Neural cell (in vitro differentiated cells): Measurements from ENCODE around the gene SH3RF3. TPM values are rescaled to one million over a fixed set of nuclear protein-coding genes. Genes with fewer than 3 reads are reported as not detected.

ENCODE experiments used
- H2AFZ ChIP-seq: fragments of 200-600, 300-800 bp; sonication (generic), shearing (Covaris generic); 2 replicates; pipeline ENCODE4 v1.6.0; 2014; ENCODE audit warnings: low read depth, mild to moderate bottlenecking, antibody characterized with exemption, low read length, moderate library complexity
- H3F3A ChIP-seq: fragments of 200-600 bp; shearing (Covaris generic); 2 replicates; pipeline ENCODE4 v1.6.1; 2016; ENCODE audit warnings: mild to moderate bottlenecking, moderate library complexity, mixed read lengths, antibody characterized with exemption, low read length; ENCODE audit not compliant: insufficient read depth, poor library complexity, severe bottlenecking
- H3K27ac ChIP-seq: fragments of 200-600, 300-800 bp; sonication (generic), shearing (Covaris generic); 2 replicates; pipeline ENCODE4 v1.5.1; 2014; ENCODE audit warnings: mild to moderate bottlenecking, low read length, moderate library complexity
- H3K27me3 ChIP-seq: fragments of 300-800, 200-600 bp; sonication (generic), shearing (Covaris generic); 2 replicates; pipeline ENCODE4 v1.6.0; 2014; ENCODE audit warnings: mild to moderate bottlenecking, low read depth, low read length, moderate library complexity; ENCODE audit not compliant: insufficient read depth
- H3K36me3 ChIP-seq: fragments of 300-800, 200-600 bp; sonication (generic), shearing (Covaris generic); 2 replicates; pipeline ENCODE4 v1.5.1; 2014; ENCODE audit warnings: mild to moderate bottlenecking, antibody characterized with exemption, low read length, moderate library complexity; ENCODE audit not compliant: insufficient read depth
- H3K4me2 ChIP-seq: fragments of 300-800, 200-600 bp; sonication (generic), shearing (Covaris generic); 2 replicates; pipeline ENCODE4 v1.6.0; 2014; ENCODE audit warnings: mild to moderate bottlenecking, low read length
- H3K4me3 ChIP-seq: fragments of 300-800, 200-600 bp; sonication (generic), shearing (Covaris generic); 2 replicates; pipeline ENCODE4 v1.5.1; 2014; ENCODE audit warnings: mild to moderate bottlenecking, low read length, moderate library complexity
- H3K79me2 ChIP-seq: fragments of 200-600 bp; shearing (Covaris generic); replicated peaks from 2 replicates; pipeline ENCODE4 v1.6.0; 2014; ENCODE audit warnings: mild to moderate bottlenecking, low read length, moderate library complexity; ENCODE audit not compliant: insufficient read depth
- H3K9ac ChIP-seq: fragments of 300-800, 200-600 bp; sonication (generic), shearing (Covaris generic); 2 replicates; pipeline ENCODE4 v1.6.1; 2016; ENCODE audit warnings: mild to moderate bottlenecking, low read length, mixed read lengths
- H3K9me2 ChIP-seq: fragments of 200-600 bp; shearing (Covaris generic); 2 replicates; pipeline ENCODE4 v1.6.1; 2016; ENCODE audit warnings: mild to moderate bottlenecking, low read length, mixed read lengths; ENCODE audit not compliant: insufficient read depth
- H3K9me3 ChIP-seq: fragments of 200-600, 300-800 bp; sonication (generic), shearing (Covaris generic); 2 replicates; pipeline ENCODE4 v1.6.1; 2016; ENCODE audit warnings: mild to moderate bottlenecking, mixed run types, low read length, moderate library complexity, mixed read lengths
- H4K20me1 ChIP-seq: fragments of 200-600 bp; shearing (Covaris generic); 2 replicates; pipeline ENCODE4 v1.6.1; 2016; ENCODE audit warnings: mild to moderate bottlenecking, mixed run types; ENCODE audit not compliant: insufficient read depth
- CTCF ChIP-seq: fragments of 450-650 bp; IDR thresholded peaks from 2 replicates; pipeline ENCODE4 v1.5.1; 2014; ENCODE audit warnings: antibody characterized with exemption, mild to moderate bottlenecking, moderate library complexity; ENCODE audit not compliant: poor library complexity, severe bottlenecking
- EZH2 ChIP-seq: fragments of 200-600, 300-800 bp; shearing (Covaris generic), sonication (generic); IDR thresholded peaks from 2 replicates; pipeline ENCODE4 v1.6.1; 2014; ENCODE audit warnings: antibody characterized with exemption, low read length, borderline replicate concordance, mild to moderate bottlenecking; ENCODE audit not compliant: insufficient read depth, poor library complexity, severe bottlenecking
- MXI1 ChIP-seq: fragments of 450-650 bp; conservative IDR thresholded peaks from 2 replicates; pipeline ENCODE4 v1.6.1; 2014; ENCODE audit warnings: antibody characterized with exemption, mild to moderate bottlenecking; ENCODE audit not compliant: poor library complexity, severe bottlenecking
- POLR2AphosphoS5 ChIP-seq: IDR thresholded peaks from 2 replicates; pipeline ENCODE4 v1.6.1; 2012
- RAD21 ChIP-seq: fragments of 450-650 bp; conservative IDR thresholded peaks from 2 replicates; pipeline ENCODE4 v1.6.1; 2014; ENCODE audit warnings: antibody characterized with exemption, mild to moderate bottlenecking, moderate library complexity
- REST ChIP-seq: IDR thresholded peaks from 2 replicates; pipeline ENCODE4 v1.6.1; 2012; ENCODE audit warnings: borderline replicate concordance
- SMC3 ChIP-seq: fragments of 450-650 bp; conservative IDR thresholded peaks from 2 replicates; pipeline ENCODE4 v1.6.1; 2014; ENCODE audit warnings: antibody characterized with exemption, mild to moderate bottlenecking, moderate library complexity; ENCODE audit not compliant: poor library complexity
- TAF1 ChIP-seq: IDR thresholded peaks from 2 replicates; pipeline ENCODE4 v1.6.1; 2012; ENCODE audit warnings: low read depth
- polyA plus RNA-seq: library from polyadenylated mRNA; depleted of rRNA; stranded (reverse); fragments of >200 nt; gene quantifications from 2 replicates; pipeline ENCODE4 v1.2.3, GENCODE V29; 2014

The SH3RF3 gene
- polyA plus RNA-seq, 1 donor from 2014 or later, result 0.53 TPM

- no peaks in the 10 kb centered on the region for H3K9me3 ChIP-seq
- no peaks in the 10 kb centered on the region for H3K27me3 ChIP-seq
- no peaks in the 10 kb centered on the region for H3F3A ChIP-seq
- no peak overlapping the region for H2AFZ ChIP-seq
- no peak overlapping the region for H3K4me3 ChIP-seq
- no peaks in the 10 kb centered on the region for H3K36me3 ChIP-seq
- H4K20me1 ChIP-seq, result no peaks in the 10 kb centered on the region
- no peak overlapping the region for H3K9ac ChIP-seq
- H3K79me2 ChIP-seq, result no peaks in the 10 kb centered on the region
- H3K27ac ChIP-seq, result no peak overlapping the region
- no peaks in the 10 kb centered on the region for H3K9me2 ChIP-seq
- no peak for TF ChIP-seq SMC3
- no peak for TF ChIP-seq RAD21
- no peak for TF ChIP-seq CTCF
- TF ChIP-seq MXI1, result no peak
- TF ChIP-seq POLR2AphosphoS5, result no peak
- no peak for TF ChIP-seq TAF1
- no peak for TF ChIP-seq REST
- TF ChIP-seq EZH2, result no peak
- no peak overlapping the region for H3K4me2 ChIP-seq
These were observed 56.3 kb downstream of the SH3RF3 start for GRCh38 chr2:109185338-109185737.

GRCh38 chr2:109185821-109186570 is 57.0 kb downstream of the SH3RF3 start:
- TF ChIP-seq REST, result no peak
- Histone ChIP-seq H3K9ac (no peak overlapping the region), H3K27me3 (no peaks in the 10 kb centered on the region), H3F3A (no peaks in the 10 kb centered on the region), H3K27ac (no peak overlapping the region), H3K9me2 (no peaks in the 10 kb centered on the region), H3K36me3 (no peaks in the 10 kb centered on the region), H2AFZ (no peak overlapping the region), H3K79me2 (no peaks in the 10 kb centered on the region), H3K4me3 (no peak overlapping the region), H3K4me2 (no peak overlapping the region), H3K9me3 (no peaks in the 10 kb centered on the region), H4K20me1 (no peaks in the 10 kb centered on the region)
